Stimulated activated CD4-positive, alpha-beta T cell treated with anti-CD3 and anti-CD28 coated beads, Interleukin-1b, Interleukin-23, amount 100 ng/mL, for 48 hours (primary cell): ENCODE data around the gene SYT13.
A peak's percentile ranks its signal among the peaks of the same experiment; 100 is the strongest.

Source experiments
- DNase-seq: peaks from one replicate; pipeline ENCODE4 v3.0.0-alpha.2; 2020

SYT13 gene

GRCh38 chr11:45305874-45306623 lies 19.9 kb upstream of the SYT13 start:
- no peak for DNase-seq

GRCh38 chr11:45304992-45305335 lies 18.8 kb upstream of the SYT13 start:
- no peak for DNase-seq

GRCh38 chr11:45304111-45304991 lies 18.2 kb upstream of the SYT13 start:
- DNase-seq, result no peak

- DNase-seq, result no peak
Measured at GRCh38 chr11:45303316-45303715, 17.2 kb upstream of the SYT13 start.

GRCh38 chr11:45301537-45302246 lies 15.6 kb upstream of the SYT13 start:
- DNase-seq, result no peak

GRCh38 chr11:45300715-45301114 lies 14.6 kb upstream of the SYT13 start:
- no peak for DNase-seq

GRCh38 chr11:45298718-45299117 lies 12.6 kb upstream of the SYT13 start:
- DNase-seq, result no peak

GRCh38 chr11:45296075-45296474 lies 9.9 kb upstream of the SYT13 start:
- DNase-seq, result no peak

- no peak for DNase-seq
Measured at GRCh38 chr11:45294499-45294898, 8.4 kb upstream of the SYT13 start.

- peak; percentile 69 for DNase-seq
Measured at GRCh38 chr11:45293566-45294192, 7.5 kb upstream of the SYT13 start.

GRCh38 chr11:45290586-45290985 lies 4.4 kb upstream of the SYT13 start:
- DNase-seq, result no peak

- no peak for DNase-seq
Measured at GRCh38 chr11:45289369-45289768, 3.2 kb upstream of the SYT13 start.

GRCh38 chr11:45288339-45288738 lies 2.2 kb upstream of the SYT13 start:
- no peak for DNase-seq

- no peak for DNase-seq
Measured at GRCh38 chr11:45287316-45287903, 1.3 kb upstream of the SYT13 start.

GRCh38 chr11:45285250-45285828 lies 802 bp downstream of the SYT13 start:
- no peak for DNase-seq

GRCh38 chr11:45282081-45282480 lies 4.1 kb downstream of the SYT13 start:
- DNase-seq, result no peak

GRCh38 chr11:45280449-45280848 lies 5.7 kb downstream of the SYT13 start:
- no peak for DNase-seq

- no peak for DNase-seq
Measured at GRCh38 chr11:45279645-45280044, 6.5 kb downstream of the SYT13 start.

- no peak for DNase-seq
Measured at GRCh38 chr11:45278714-45279113, 7.4 kb downstream of the SYT13 start.

GRCh38 chr11:45275828-45276227 lies 10.3 kb downstream of the SYT13 start:
- no peak for DNase-seq

- no peak for DNase-seq
Measured at GRCh38 chr11:45274206-45274605, 11.9 kb downstream of the SYT13 start.

- no peak for DNase-seq
Measured at GRCh38 chr11:45273509-45273908, 12.6 kb downstream of the SYT13 start.
